H9 (cell line): ENCODE results near the gene LRRC61. TPM values are rescaled to one million over a fixed set of nuclear protein-coding genes. Genes with fewer than 3 reads are reported as not detected.
A peak's percentile ranks its signal among the peaks of the same experiment; 100 is the strongest.

ENCODE experiments used
- DNase-seq: peaks from one replicate; pipeline ENCODE4 v3.0.0-alpha.2; 2017
- H2AFZ ChIP-seq: one replicate; pipeline ENCODE4 v1.6.1; 2013; ENCODE audit warnings: mild to moderate bottlenecking, low read length, control low read depth, moderate library complexity
- H2AK5ac ChIP-seq: 2 replicates; pipeline ENCODE4 v1.6.1; 2013; ENCODE audit warnings: low read length, control low read depth, mixed read lengths; ENCODE audit not compliant: insufficient read length
- H2BK120ac ChIP-seq: one replicate; pipeline ENCODE4 v1.6.1; 2013; ENCODE audit warnings: low read depth, mild to moderate bottlenecking, low read length, control low read depth, inconsistent platforms; ENCODE audit not compliant: poor library complexity, severe bottlenecking
- H2BK12ac ChIP-seq: 2 replicates; pipeline ENCODE4 v1.6.1; 2013; ENCODE audit warnings: low read length, control low read depth, mixed read lengths, low read depth; ENCODE audit not compliant: insufficient read length
- H2BK15ac ChIP-seq: 2 replicates; pipeline ENCODE4 v1.6.1; 2013; ENCODE audit warnings: low read depth, low read length, control low read depth
- H2BK20ac ChIP-seq: one replicate; pipeline ENCODE4 v1.6.1; 2013; ENCODE audit warnings: low read depth, mild to moderate bottlenecking, low read length, control low read depth, inconsistent platforms; ENCODE audit not compliant: poor library complexity, severe bottlenecking
- H2BK5ac ChIP-seq: 2 replicates; pipeline ENCODE4 v1.6.1; 2013; ENCODE audit warnings: low read length, control low read depth, mixed read lengths; ENCODE audit not compliant: insufficient read length
- H3K14ac ChIP-seq: 2 replicates; pipeline ENCODE4 v1.6.1; 2013; ENCODE audit warnings: low read length, control low read depth; ENCODE audit not compliant: insufficient read depth
- H3K18ac ChIP-seq: 2 replicates; pipeline ENCODE4 v1.6.1; 2013; ENCODE audit warnings: low read depth, mild to moderate bottlenecking, mixed read lengths, low read length, control low read depth; ENCODE audit not compliant: insufficient read length
- H3K23ac ChIP-seq: 2 replicates; pipeline ENCODE4 v1.6.1; 2013; ENCODE audit warnings: low read length, control low read depth, mixed read lengths, low read depth; ENCODE audit not compliant: insufficient read length
- H3K23me2 ChIP-seq: 2 replicates; pipeline ENCODE4 v1.6.1; 2013; ENCODE audit warnings: low read depth, mild to moderate bottlenecking, mixed read lengths, low read length, control low read depth; ENCODE audit not compliant: insufficient read length, poor library complexity, severe bottlenecking
- H3K27ac ChIP-seq: 2 replicates; pipeline ENCODE4 v1.5.1; 2013; ENCODE audit warnings: low read length, control low read depth, mixed read lengths, low read depth; ENCODE audit not compliant: insufficient read length
- H3K27me3 ChIP-seq: 2 replicates; pipeline ENCODE4 v1.6.1; 2013; ENCODE audit warnings: low read length, control low read depth, inconsistent platforms; ENCODE audit not compliant: insufficient read depth
- H3K4ac ChIP-seq: 2 replicates; pipeline ENCODE4 v1.6.1; 2013; ENCODE audit warnings: low read depth, mild to moderate bottlenecking, control low read depth, inconsistent platforms, low read length, moderate library complexity
- H3K4me1 ChIP-seq: 2 replicates; pipeline ENCODE4 v1.6.1; 2013; ENCODE audit warnings: low read length, control low read depth, inconsistent platforms; ENCODE audit not compliant: insufficient read depth
- H3K4me2 ChIP-seq: 2 replicates; pipeline ENCODE4 v1.6.1; 2013; ENCODE audit warnings: low read length, control low read depth, mixed read lengths; ENCODE audit not compliant: insufficient read length, insufficient read depth
- H3K56ac ChIP-seq: 2 replicates; pipeline ENCODE4 v1.6.1; 2013; ENCODE audit warnings: low read depth, mild to moderate bottlenecking, mixed read lengths, low read length, control low read depth; ENCODE audit not compliant: insufficient read length
- H3K79me1 ChIP-seq: 2 replicates; pipeline ENCODE4 v1.6.1; 2013; ENCODE audit warnings: low read depth, mild to moderate bottlenecking, moderate library complexity, low read length, control low read depth, inconsistent platforms; ENCODE audit not compliant: insufficient read depth, poor library complexity, severe bottlenecking
- H3K79me2 ChIP-seq: 2 replicates; pipeline ENCODE4 v1.6.1; 2013; ENCODE audit warnings: low read length, control low read depth, inconsistent platforms; ENCODE audit not compliant: insufficient read depth
- H3K9ac ChIP-seq: 2 replicates; pipeline ENCODE4 v1.6.1; 2013; ENCODE audit warnings: low read length, control low read depth, mixed read lengths; ENCODE audit not compliant: insufficient read length; ENCODE audit errors: extremely low read depth
- H3K9me3 ChIP-seq: one replicate; pipeline ENCODE4 v1.6.1; 2013; ENCODE audit warnings: low read depth, low read length, inconsistent platforms; ENCODE audit not compliant: control insufficient read depth
- H3T11ph ChIP-seq: one replicate; pipeline ENCODE4 v1.6.1; 2013; ENCODE audit warnings: mild to moderate bottlenecking, low read length, control low read depth, inconsistent platforms
- H4K20me1 ChIP-seq: one replicate; pipeline ENCODE4 v1.6.1; 2013; ENCODE audit not compliant: control insufficient read depth, insufficient read length, insufficient read depth
- H4K5ac ChIP-seq: 2 replicates; pipeline ENCODE4 v1.6.1; 2013; ENCODE audit warnings: low read depth, mild to moderate bottlenecking, mixed read lengths, low read length, control low read depth; ENCODE audit not compliant: insufficient read length
- H4K8ac ChIP-seq: replicated peaks from 2 replicates; pipeline ENCODE4 v1.6.1; 2013; ENCODE audit warnings: low read length, control low read depth, mixed read lengths, low read depth; ENCODE audit not compliant: insufficient read length
- H4K91ac ChIP-seq: 2 replicates; pipeline ENCODE4 v1.6.1; 2013; ENCODE audit warnings: low read depth, mild to moderate bottlenecking, moderate library complexity, mixed read lengths, low read length, control low read depth; ENCODE audit not compliant: insufficient read length
- H3K27ac Mint-ChIP-seq, 3 experiments: 2 replicates in 2 of 3; 3 replicates in 1 of 3; pipeline ENCODE4 v1.8.0; 2020 to 2021; ENCODE audit warnings: mixed read lengths in 3 of 3, mild to moderate bottlenecking in 1 of 3, moderate library complexity in 1 of 3
- H3K27me3 Mint-ChIP-seq: 2 replicates; pipeline ENCODE4 v1.8.0; 2021; ENCODE audit warnings: low read depth, mild to moderate bottlenecking, moderate library complexity, mixed read lengths
- H3K36me3 Mint-ChIP-seq, 3 experiments: 2 replicates in 2 of 3; 3 replicates in 1 of 3; pipeline ENCODE4 v1.8.0; 2020 to 2021; ENCODE audit warnings: low read depth in 3 of 3, mixed read lengths in 3 of 3; ENCODE audit not compliant: insufficient read depth in 1 of 3
- H3K4me1 Mint-ChIP-seq, 2 experiments: 2 replicates each; pipeline ENCODE4 v1.8.0; 2020; ENCODE audit warnings: mixed read lengths in 2 of 2
- H3K4me3 Mint-ChIP-seq, 2 experiments: 2 replicates in 1 of 2; 3 replicates in 1 of 2; pipeline ENCODE4 v1.8.0; 2020 to 2021; ENCODE audit warnings: mild to moderate bottlenecking in 2 of 2, mixed read lengths in 2 of 2, moderate library complexity in 1 of 2
- H3K9me3 Mint-ChIP-seq, 2 experiments: 2 replicates in 1 of 2; 3 replicates in 1 of 2; pipeline ENCODE4 v1.8.0; 2020; ENCODE audit warnings: mild to moderate bottlenecking in 2 of 2, mixed read lengths in 2 of 2, moderate library complexity in 1 of 2
- CTCF ChIP-seq: fragments of 200-600 bp; sonication (generic); conservative IDR thresholded peaks from 3 replicates; pipeline ENCODE4 v1.8.0; 2021; ENCODE audit warnings: antibody characterized with exemption, mild to moderate bottlenecking
- WGBS: extraction: QIAGEN DNeasy Blood & Tissue Kit; methylation state at CpG from one replicate; pipeline ENCODE4 v1.1.7; 2013; ENCODE audit warnings: missing lambda C conversion rate, low lambda C conversion rate, mixed read lengths; ENCODE audit not compliant: insufficient read length; ENCODE audit errors: extremely low coverage; 5-methylcytosine and 5-hydroxymethylcytosine counted together
- total RNA-seq: library from RNA; stranded (reverse); gene quantifications from 2 replicates; pipeline ENCODE4 v1.2.1, GENCODE V29; 2021

LRRC61 gene
- total RNA-seq, 1 experiment from 2014 or later = 24.4 TPM

DNA sequence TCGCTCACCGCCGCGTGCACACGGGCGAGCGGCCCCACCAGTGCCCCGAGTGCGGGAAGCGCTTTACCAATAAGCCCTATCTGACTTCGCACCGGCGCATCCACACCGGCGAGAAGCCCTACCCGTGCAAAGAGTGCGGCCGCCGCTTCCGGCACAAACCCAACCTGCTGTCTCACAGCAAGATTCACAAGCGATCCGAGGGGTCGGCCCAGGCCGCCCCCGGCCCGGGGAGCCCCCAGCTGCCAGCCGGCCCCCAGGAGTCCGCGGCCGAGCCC is 48.8 kb downstream of the LRRC61 start:
- Histone ChIP-seq H4K20me1 (no peaks in the 10 kb centered on the region), H2BK15ac (no peak overlapping the region), H3K9ac (no peak overlapping the region), H3K18ac (no peak overlapping the region), H3K23me2 (peaks cover 16% of the 10 kb centered on the region), H3K56ac (no peak overlapping the region), H3K4me2 (no peak overlapping the region), H3K14ac (no peak overlapping the region), H3T11ph (no peak overlapping the region), H3K23ac (no peak overlapping the region), H4K8ac (no peak overlapping the region), H2BK20ac (no peak overlapping the region), H2AFZ (no peak overlapping the region), H2BK120ac (no peak overlapping the region), H3K27me3 (no peaks in the 10 kb centered on the region), H3K9me3 (no peaks in the 10 kb centered on the region), H4K5ac (no peak overlapping the region), H2BK12ac (no peak overlapping the region), H3K79me1 (peaks cover 7% of the 10 kb centered on the region), H3K79me2 (peaks cover 12% of the 10 kb centered on the region; the same call in 1 of the 2 replicates), H3K4me1 (peaks cover 6% of the 10 kb centered on the region; the same call in 1 of the 2 replicates), H2BK5ac (no peak overlapping the region), H3K27ac (no peak overlapping the region), H2AK5ac (no peak overlapping the region), H3K4ac (no peak overlapping the region), H4K91ac (no peak overlapping the region)
- TF ChIP-seq CTCF = no peak
- Mint-ChIP-seq H3K4me3 (no peak overlapping the region), H3K9me3 (no peaks in the 10 kb centered on the region), H3K27ac (peak overlapping the region in 1 of 3 experiments; percentile 52; a peak in 1 of 7 replicates), H3K4me1 (peaks cover 49 to 61% of the 10 kb centered on the region in 2 experiments), H3K27me3 (no peaks in the 10 kb centered on the region; the same call in 1 of the 2 replicates), H3K36me3 (peaks cover 30 to 54% (median 43%) of the 10 kb centered on the region in 3 experiments; a peak in 6 of 7 replicates)
- peak; percentile 35 for DNase-seq
- WGBS = no CpG with 5 or more reads among the region's 30 CpGs
